Mononuclear cell (primary cell): ENCODE data around the gene TP53INP2. TPM values are rescaled to one million over a fixed set of nuclear protein-coding genes. Genes with fewer than 3 reads are reported as not detected.
"Not testable (repeated sequence)": the region's sequence is repeated elsewhere in the genome, so short reads cannot be mapped to it uniquely, and the experiment has no call there.

Experiments used
- H3K27me3 ChIP-seq: 2 replicates; pipeline ENCODE4 v1.6.0; 2011; ENCODE audit warnings: low read length, control low read depth; ENCODE audit not compliant: insufficient read depth
- H3K4me1 ChIP-seq: 2 replicates; pipeline ENCODE4 v1.5.1; 2011; ENCODE audit warnings: mild to moderate bottlenecking, low read length, control low read depth; ENCODE audit not compliant: insufficient read depth
- H3K4me3 ChIP-seq: 2 replicates; pipeline ENCODE4 v1.5.1; 2011; ENCODE audit warnings: mild to moderate bottlenecking, low read length, moderate library complexity
- H3K9me3 ChIP-seq: 2 replicates; pipeline ENCODE4 v1.5.1; 2011; ENCODE audit warnings: low read depth, mild to moderate bottlenecking, control low read depth, low read length
- total RNA-seq: library from RNA; depleted of rRNA; stranded (reverse); fragments of >200 nt; gene quantifications from one replicate; pipeline ENCODE4 v1.2.3, GENCODE V29; 2012

Gene TP53INP2
- total RNA-seq, 1 donor: 7.7 TPM

GRCh38 chr20:34710861-34711574 lies 6.9 kb downstream of the TP53INP2 start:
- peaks cover 27% of the 10 kb centered on the region for H3K4me1 ChIP-seq
- H3K9me3 ChIP-seq: no peaks in the 10 kb centered on the region
- no peak overlapping the region for H3K4me3 ChIP-seq
- no peaks in the 10 kb centered on the region for H3K27me3 ChIP-seq

- Histone ChIP-seq H3K4me3 (no peak overlapping the region), H3K27me3 (no peaks in the 10 kb centered on the region), H3K9me3 (no peaks in the 10 kb centered on the region), H3K4me1 (peaks cover 18% of the 10 kb centered on the region)
Measured at GRCh38 chr20:34711813-34712430, 7.8 kb downstream of the TP53INP2 start.

- Histone ChIP-seq H3K4me1 (peaks cover 15% of the 10 kb centered on the region), H3K27me3 (no peaks in the 10 kb centered on the region), H3K4me3 (no peak overlapping the region), H3K9me3 (no peaks in the 10 kb centered on the region)
Measured at GRCh38 chr20:34712525-34713192, 8.5 kb downstream of the TP53INP2 start.

- Histone ChIP-seq H3K9me3 (no peaks in the 10 kb centered on the region), H3K4me1 (peaks cover 14% of the 10 kb centered on the region), H3K4me3 (no peak overlapping the region), H3K27me3 (no peaks in the 10 kb centered on the region)
Measured at GRCh38 chr20:34713194-34713943, 9.2 kb downstream of the TP53INP2 start.

GRCh38 chr20:34713944-34714515 lies 9.9 kb downstream of the TP53INP2 start:
- not testable (repeated sequence) for H3K4me3 ChIP-seq, H3K4me1 ChIP-seq, H3K9me3 ChIP-seq, H3K27me3 ChIP-seq

- Histone ChIP-seq H3K4me1 (peaks cover 4% of the 10 kb centered on the region), H3K9me3 (no peaks in the 10 kb centered on the region), H3K27me3 (no peaks in the 10 kb centered on the region), H3K4me3 (no peak overlapping the region)
Measured at GRCh38 chr20:34715384-34715783, 11.2 kb downstream of the TP53INP2 start.

GRCh38 chr20:34716921-34717229 lies 12.7 kb downstream of the TP53INP2 start:
- no peaks in the 10 kb centered on the region for H3K9me3 ChIP-seq
- no peak overlapping the region for H3K4me3 ChIP-seq
- no peaks in the 10 kb centered on the region for H3K4me1 ChIP-seq
- no peaks in the 10 kb centered on the region for H3K27me3 ChIP-seq

GRCh38 chr20:34717230-34718095 lies 13.3 kb downstream of the TP53INP2 start:
- Histone ChIP-seq H3K4me1 (no peaks in the 10 kb centered on the region), H3K27me3 (no peaks in the 10 kb centered on the region), H3K4me3 (no peak overlapping the region), H3K9me3 (no peaks in the 10 kb centered on the region)

- not testable (repeated sequence) for H3K4me1 ChIP-seq, H3K9me3 ChIP-seq, H3K27me3 ChIP-seq, H3K4me3 ChIP-seq
Measured at GRCh38 chr20:34719242-34720017, 15.3 kb downstream of the TP53INP2 start.

GRCh38 chr20:34720266-34720665 lies 16.1 kb downstream of the TP53INP2 start:
- no peaks in the 10 kb centered on the region for H3K9me3 ChIP-seq
- H3K4me1 ChIP-seq: no peaks in the 10 kb centered on the region
- no peak overlapping the region for H3K4me3 ChIP-seq
- H3K27me3 ChIP-seq: no peaks in the 10 kb centered on the region

- not testable (repeated sequence) for H3K9me3 ChIP-seq, H3K4me1 ChIP-seq, H3K27me3 ChIP-seq, H3K4me3 ChIP-seq
Measured at GRCh38 chr20:34722560-34722959, 18.4 kb downstream of the TP53INP2 start.

GRCh38 chr20:34724172-34724571 lies 20.0 kb downstream of the TP53INP2 start:
- H3K4me1 ChIP-seq: no peaks in the 10 kb centered on the region
- no peaks in the 10 kb centered on the region for H3K9me3 ChIP-seq
- H3K4me3 ChIP-seq: no peak overlapping the region
- H3K27me3 ChIP-seq: no peaks in the 10 kb centered on the region

- no peaks in the 10 kb centered on the region for H3K27me3 ChIP-seq
- no peaks in the 10 kb centered on the region for H3K4me1 ChIP-seq
- no peaks in the 10 kb centered on the region for H3K9me3 ChIP-seq
- H3K4me3 ChIP-seq: no peak overlapping the region
Measured at GRCh38 chr20:34729416-34729815, 25.3 kb downstream of the TP53INP2 start.

GRCh38 chr20:34732523-34732922 lies 28.4 kb downstream of the TP53INP2 start:
- Histone ChIP-seq H3K9me3 (no peaks in the 10 kb centered on the region), H3K4me1 (no peaks in the 10 kb centered on the region), H3K4me3 (no peak overlapping the region), H3K27me3 (no peaks in the 10 kb centered on the region)
